Upper lobe of right lung (tissue), 1 donor: ENCODE data around the gene PRR33. TPM values are rescaled to one million over a fixed set of nuclear protein-coding genes. Genes with fewer than 3 reads are reported as not detected.

Experiments
- ATAC-seq: fragments of 200-7000 bp; cut with Tn5 transposase; one replicate; pipeline ENCODE4 v1.9.1; 2020; ENCODE audit warnings: mild to moderate bottlenecking, moderate library complexity
- DNase-seq: peaks from one replicate; pipeline ENCODE4 v3.0.0-alpha.2; 2020
- H3K27ac ChIP-seq: fragments of 200-600 bp; one replicate; pipeline ENCODE4 v1.8.0; 2022
- H3K27me3 ChIP-seq: fragments of 200-600 bp; one replicate; pipeline ENCODE4 v1.8.0; 2022; ENCODE audit warnings: mild to moderate bottlenecking
- H3K36me3 ChIP-seq: fragments of 200-600 bp; one replicate; pipeline ENCODE4 v1.8.0; 2022
- H3K4me1 ChIP-seq: fragments of 200-600 bp; one replicate; pipeline ENCODE4 v1.8.0; 2022
- H3K4me3 ChIP-seq: fragments of 200-600 bp; one replicate; pipeline ENCODE4 v1.8.0; 2022; ENCODE audit warnings: mild to moderate bottlenecking
- H3K9me3 ChIP-seq: fragments of 200-600 bp; one replicate; pipeline ENCODE4 v1.8.0; 2022
- intact Hi-C: fragments of 100-400 bp; cut with DNase I; formaldehyde crosslinking; loops from one replicate; pipeline ENCODE4 v1.11.0; 2022
- total RNA-seq: library from RNA; stranded (reverse); fragmentation: NEBNext Ultra II Directional; extraction: Animal tissue kit (Norgen Biotek cat#: 25700); gene quantifications from one replicate; pipeline ENCODE4 v1.2.1, GENCODE V29; 2021
- TF ChIP-seq, protein P1 (sequence below): fragments of 200-600 bp; IDR thresholded peaks from one replicate; pipeline ENCODE4 v1.8.0; 2022; ENCODE audit warnings: antibody characterized with exemption
- donor health status: DM: no; HTN: yes; CAD: no; lungs with severe emphysema.

Gene PRR33
- total RNA-seq, 1 donor from 2014 or later = not detected

DNA sequence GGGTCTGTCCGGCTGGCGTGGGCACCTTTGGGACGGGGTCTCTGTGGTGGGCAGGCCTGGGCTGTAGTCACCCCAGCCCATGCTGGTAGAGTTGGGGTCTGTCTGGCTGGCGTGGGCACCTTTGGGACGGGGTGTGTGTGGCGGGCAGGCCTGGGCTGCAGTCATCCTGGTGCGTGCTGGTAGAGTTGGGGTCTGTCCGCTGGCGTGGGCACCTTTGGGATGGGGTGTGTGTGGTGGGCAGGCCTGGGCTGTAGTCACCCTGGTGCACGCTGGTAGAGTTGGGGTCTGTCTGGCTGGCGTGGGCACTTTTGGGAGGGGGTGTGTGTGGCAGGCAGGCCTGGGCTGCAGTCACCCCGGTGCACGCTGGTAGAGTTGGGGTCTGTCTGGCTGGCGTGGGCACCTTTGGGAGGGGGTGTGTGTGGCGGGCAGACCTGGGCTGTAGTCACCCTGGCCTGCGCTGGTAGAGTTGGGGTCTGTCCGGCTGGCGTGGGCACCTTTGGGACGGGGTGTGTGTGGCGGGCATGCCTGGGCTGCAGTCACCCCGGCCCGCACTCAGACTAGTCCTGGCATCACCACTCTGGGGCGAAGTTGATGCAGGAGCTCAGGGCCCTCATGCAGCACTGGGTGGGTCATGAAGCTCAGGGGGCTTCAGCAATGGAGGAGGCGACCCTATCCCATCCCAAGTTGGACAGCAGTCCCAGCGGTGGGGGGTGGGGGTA, 19.3 kb downstream of the PRR33 start:
- Histone ChIP-seq H3K27ac (no peak overlapping the region), H3K27me3 (peaks cover 20% of the 10 kb centered on the region), H3K36me3 (no peaks in the 10 kb centered on the region), H3K4me3 (no peak overlapping the region), H3K4me1 (no peaks in the 10 kb centered on the region), H3K9me3 (no peaks in the 10 kb centered on the region)
- intact Hi-C loops = no loop called here
- ATAC-seq (no peak), DNase-seq (peak; percentile 47)
- TF ChIP-seq, protein P1, sequence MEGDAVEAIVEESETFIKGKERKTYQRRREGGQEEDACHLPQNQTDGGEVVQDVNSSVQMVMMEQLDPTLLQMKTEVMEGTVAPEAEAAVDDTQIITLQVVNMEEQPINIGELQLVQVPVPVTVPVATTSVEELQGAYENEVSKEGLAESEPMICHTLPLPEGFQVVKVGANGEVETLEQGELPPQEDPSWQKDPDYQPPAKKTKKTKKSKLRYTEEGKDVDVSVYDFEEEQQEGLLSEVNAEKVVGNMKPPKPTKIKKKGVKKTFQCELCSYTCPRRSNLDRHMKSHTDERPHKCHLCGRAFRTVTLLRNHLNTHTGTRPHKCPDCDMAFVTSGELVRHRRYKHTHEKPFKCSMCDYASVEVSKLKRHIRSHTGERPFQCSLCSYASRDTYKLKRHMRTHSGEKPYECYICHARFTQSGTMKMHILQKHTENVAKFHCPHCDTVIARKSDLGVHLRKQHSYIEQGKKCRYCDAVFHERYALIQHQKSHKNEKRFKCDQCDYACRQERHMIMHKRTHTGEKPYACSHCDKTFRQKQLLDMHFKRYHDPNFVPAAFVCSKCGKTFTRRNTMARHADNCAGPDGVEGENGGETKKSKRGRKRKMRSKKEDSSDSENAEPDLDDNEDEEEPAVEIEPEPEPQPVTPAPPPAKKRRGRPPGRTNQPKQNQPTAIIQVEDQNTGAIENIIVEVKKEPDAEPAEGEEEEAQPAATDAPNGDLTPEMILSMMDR = no peak

DNA sequence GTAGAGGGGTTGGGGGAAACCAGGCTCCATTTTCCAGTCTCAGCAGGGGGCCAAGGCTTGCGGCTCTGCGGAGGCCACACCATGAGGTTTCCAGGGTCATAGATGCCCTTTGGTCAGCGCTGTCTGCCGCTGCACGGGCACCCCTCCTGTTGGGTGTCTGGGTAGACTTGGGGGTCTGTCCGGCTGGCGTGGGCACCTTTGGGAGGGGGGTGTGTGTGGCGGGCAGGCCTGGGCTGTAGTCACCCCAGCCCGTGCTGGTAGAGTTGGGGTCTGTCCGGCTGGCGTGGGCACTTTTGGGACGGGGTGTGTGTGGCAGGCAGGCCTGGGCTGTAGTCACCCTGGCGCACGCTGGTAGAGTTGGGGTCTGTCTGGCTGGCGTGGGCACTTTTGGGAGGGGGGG, 20.2 kb downstream of the PRR33 start:
- Histone ChIP-seq H3K36me3 (no peaks in the 10 kb centered on the region), H3K27ac (no peak overlapping the region), H3K9me3 (no peaks in the 10 kb centered on the region), H3K27me3 (peaks cover 20% of the 10 kb centered on the region), H3K4me1 (no peaks in the 10 kb centered on the region), H3K4me3 (no peak overlapping the region)
- TF ChIP-seq, protein P1 = no peak
- ATAC-seq (no peak), DNase-seq (no peak)
- intact Hi-C loops = no loop called here

DNA sequence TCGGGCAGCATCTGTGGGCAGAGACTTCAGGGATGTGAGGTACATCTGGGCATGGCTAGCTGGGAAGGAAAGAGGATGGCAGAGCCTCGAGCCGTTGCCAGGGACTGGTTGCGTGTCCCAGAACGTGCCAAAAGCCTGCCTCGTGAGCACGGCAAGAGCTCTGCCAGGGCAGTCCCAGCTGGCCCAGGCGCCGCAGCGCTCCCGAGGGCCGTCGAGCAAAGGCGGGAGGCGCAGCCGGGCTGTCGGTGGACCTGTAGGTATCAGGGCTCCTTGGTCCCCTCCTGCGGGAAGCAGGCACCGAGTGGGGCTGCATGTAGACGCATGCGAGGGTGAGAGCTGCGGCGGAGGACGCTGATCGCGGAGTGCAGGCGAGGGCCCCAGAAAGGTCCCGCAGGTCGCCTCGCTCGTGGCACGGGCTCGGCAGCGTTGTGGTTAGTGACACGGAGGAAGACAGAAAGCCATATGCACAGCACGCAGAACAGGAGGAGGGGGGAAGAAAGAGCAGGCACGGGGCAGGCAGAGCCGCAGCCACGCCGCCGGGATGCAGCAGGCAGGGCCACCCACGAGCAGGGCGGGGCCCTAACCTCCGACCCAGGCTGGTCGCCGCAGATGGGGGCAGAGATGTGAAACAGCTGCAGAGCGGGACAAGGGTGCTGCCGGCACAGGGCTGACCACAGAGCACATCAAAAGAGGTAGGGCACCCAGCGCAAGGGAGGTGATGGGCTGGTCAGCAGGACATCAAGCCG, 20.8 kb downstream of the PRR33 start:
- Histone ChIP-seq H3K36me3 (no peaks in the 10 kb centered on the region), H3K27me3 (peaks cover 20% of the 10 kb centered on the region), H3K9me3 (no peaks in the 10 kb centered on the region), H3K4me1 (no peaks in the 10 kb centered on the region), H3K27ac (no peak overlapping the region), H3K4me3 (no peak overlapping the region)
- peak; percentile 76 for DNase-seq
- TF ChIP-seq, protein P1 = no peak
- intact Hi-C loops = no loop called here
- peak; percentile 79 for ATAC-seq

DNA sequence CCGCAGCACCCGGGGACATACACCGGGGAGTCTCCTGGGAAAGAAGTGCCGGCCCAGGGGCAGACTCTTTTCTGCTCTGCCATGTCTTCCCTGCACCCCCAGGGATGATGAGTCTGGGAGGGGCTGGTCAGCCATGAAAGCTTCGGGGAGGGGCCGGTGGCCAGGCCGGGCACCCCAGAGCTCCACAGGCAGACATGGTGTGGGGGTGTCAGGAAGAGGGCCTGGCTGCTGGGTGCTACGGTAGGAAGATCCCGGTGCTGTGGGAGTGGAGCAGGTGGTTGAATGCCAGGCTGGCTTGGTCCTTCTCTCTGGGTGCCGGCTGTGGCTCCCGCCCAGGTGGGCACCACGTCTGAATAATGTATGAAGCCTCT, 21.4 kb downstream of the PRR33 start:
- Histone ChIP-seq H3K4me1 (no peaks in the 10 kb centered on the region), H3K9me3 (no peaks in the 10 kb centered on the region), H3K27me3 (peaks cover 20% of the 10 kb centered on the region), H3K36me3 (no peaks in the 10 kb centered on the region), H3K4me3 (no peak overlapping the region), H3K27ac (no peak overlapping the region)
- no peak for ATAC-seq
- intact Hi-C loops = no loop called here
- DNase-seq = peak; percentile 59
- TF ChIP-seq, protein P1 = no peak

DNA sequence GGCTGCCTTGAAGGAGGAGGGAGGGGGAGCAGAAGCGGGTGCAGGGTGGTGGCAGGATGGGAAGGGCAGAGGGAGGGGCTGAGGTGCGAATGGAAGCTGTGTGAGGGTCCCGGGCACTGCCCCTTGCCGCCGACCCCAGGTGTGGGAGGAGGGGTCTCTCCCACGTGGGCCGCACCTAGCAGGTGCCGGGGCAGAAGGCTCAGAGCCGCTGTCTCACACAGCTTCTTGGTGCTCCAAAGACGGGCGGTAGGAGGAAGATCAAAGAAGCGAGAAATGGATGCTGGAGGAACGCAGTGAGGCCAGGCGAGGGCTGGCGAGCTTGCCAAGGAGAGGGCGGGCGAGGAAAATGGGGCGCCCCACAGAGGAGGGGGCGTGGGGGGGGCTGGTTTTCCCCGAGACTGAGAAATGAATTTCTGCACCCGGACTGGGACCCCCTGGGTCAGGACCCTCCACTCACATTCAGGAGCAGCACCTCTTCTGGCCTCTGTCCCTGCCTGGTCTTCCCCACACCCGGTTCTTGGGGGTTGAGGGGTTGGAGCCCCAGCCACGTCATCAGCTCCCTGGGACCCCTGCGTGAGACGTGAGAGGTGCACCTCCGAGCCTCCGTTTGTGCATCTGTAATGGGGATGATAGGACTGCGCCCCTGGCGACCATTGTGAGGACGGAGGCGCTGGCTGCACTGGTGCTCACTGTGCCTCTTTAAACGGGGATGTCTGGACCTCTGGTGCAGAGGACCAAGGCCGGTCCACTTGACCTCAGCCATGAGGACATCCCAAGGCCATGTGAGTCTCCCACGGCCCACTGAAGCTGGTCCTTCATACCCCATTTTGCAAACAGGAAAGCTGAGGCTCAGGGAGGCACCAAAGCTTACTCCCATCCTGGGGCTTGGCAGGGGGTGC, 22.0 kb downstream of the PRR33 start:
- H3K27me3 ChIP-seq = peaks cover 20% of the 10 kb centered on the region
- ATAC-seq (no peak), DNase-seq (peak; percentile 57)
- intact Hi-C loops = no loop called here
- H3K9me3 ChIP-seq = no peaks in the 10 kb centered on the region
- TF ChIP-seq, protein P1 = no peak
- no peak overlapping the region for H3K4me3 ChIP-seq
- H3K4me1 ChIP-seq = peaks cover 2% of the 10 kb centered on the region
- H3K27ac ChIP-seq = no peak overlapping the region
- no peaks in the 10 kb centered on the region for H3K36me3 ChIP-seq
